IPS DF 6.9 (cell line): ENCODE results near the gene PITPNC1.

Experiments
- DNase-seq: peaks from one replicate; pipeline ENCODE4 v3.0.0-alpha.2; 2013; ENCODE audit warnings: low read depth, low spot score
- H3K27ac ChIP-seq: one replicate; pipeline ENCODE4 v1.5.1; 2013; ENCODE audit warnings: low read length, control low read depth
- H3K27me3 ChIP-seq: 2 replicates; pipeline ENCODE4 v1.6.1; 2013; ENCODE audit warnings: mild to moderate bottlenecking, low read length; ENCODE audit not compliant: control insufficient read depth, insufficient read depth
- H3K36me3 ChIP-seq: 2 replicates; pipeline ENCODE4 v1.6.1; 2013; ENCODE audit warnings: low read length; ENCODE audit not compliant: control insufficient read depth, insufficient read depth
- H3K4me1 ChIP-seq: 2 replicates; pipeline ENCODE4 v1.6.1; 2013; ENCODE audit warnings: low read length; ENCODE audit not compliant: control insufficient read depth, insufficient read depth
- H3K4me3 ChIP-seq: 2 replicates; pipeline ENCODE4 v1.5.1; 2013; ENCODE audit warnings: mild to moderate bottlenecking, low read length
- H3K9me3 ChIP-seq: 2 replicates; pipeline ENCODE4 v1.6.1; 2013; ENCODE audit warnings: low read length, inconsistent platforms; ENCODE audit not compliant: control insufficient read depth, insufficient read depth
- WGBS: extraction: QIAGEN DNeasy Blood & Tissue Kit; methylation state at CpG from one replicate; pipeline ENCODE4 v1.1.7; 2013; ENCODE audit warnings: mixed read lengths, missing lambda C conversion rate; ENCODE audit not compliant: insufficient read length, insufficient coverage; 5-methylcytosine and 5-hydroxymethylcytosine counted together

Gene PITPNC1

GRCh38 chr17:67562005-67562404 is 184.9 kb downstream of the PITPNC1 start:
- Histone ChIP-seq H3K27me3 (no peaks in the 10 kb centered on the region), H3K36me3 (no peaks in the 10 kb centered on the region), H3K4me3 (no peak overlapping the region; the same call in 1 of the 2 replicates), H3K27ac (no peak overlapping the region), H3K4me1 (no peaks in the 10 kb centered on the region), H3K9me3 (no peaks in the 10 kb centered on the region)
- no CpG with 5 or more reads among the region's 10 CpGs for WGBS
- DNase-seq: no peak

GRCh38 chr17:67563692-67564228 is 186.7 kb downstream of the PITPNC1 start:
- Histone ChIP-seq H3K36me3 (no peaks in the 10 kb centered on the region), H3K27me3 (no peaks in the 10 kb centered on the region), H3K4me3 (no peak overlapping the region), H3K27ac (no peak overlapping the region), H3K4me1 (no peaks in the 10 kb centered on the region), H3K9me3 (no peaks in the 10 kb centered on the region)
- DNase-seq: no peak

- no CpG with 5 or more reads among the region's 2 CpGs for WGBS
- H3K9me3 ChIP-seq: no peaks in the 10 kb centered on the region
- H3K4me3 ChIP-seq: no peak overlapping the region
- no peak for DNase-seq
- H3K27ac ChIP-seq: no peak overlapping the region
- H3K4me1 ChIP-seq: 0 out of 2 replicates have a peak, but pooled peaks cover 1% of the 10 kb centered on the region
- no peaks in the 10 kb centered on the region for H3K36me3 ChIP-seq
- no peaks in the 10 kb centered on the region for H3K27me3 ChIP-seq
Observed at GRCh38 chr17:67565068-67565467, 188.0 kb downstream of the PITPNC1 start.

GRCh38 chr17:67566656-67567055 is 189.6 kb downstream of the PITPNC1 start:
- Histone ChIP-seq H3K4me3 (no peak overlapping the region), H3K4me1 (0 out of 2 replicates have a peak, but pooled peaks cover 1% of the 10 kb centered on the region), H3K27ac (no peak overlapping the region), H3K9me3 (no peaks in the 10 kb centered on the region), H3K36me3 (no peaks in the 10 kb centered on the region), H3K27me3 (no peaks in the 10 kb centered on the region)
- no peak for DNase-seq
- WGBS: no CpG with 5 or more reads among the region's 3 CpGs

- WGBS: no CpG with 5 or more reads among the region's 5 CpGs
- DNase-seq: no peak
- no peaks in the 10 kb centered on the region for H3K9me3 ChIP-seq
- H3K27me3 ChIP-seq: no peaks in the 10 kb centered on the region
- no peak overlapping the region for H3K27ac ChIP-seq
- H3K4me3 ChIP-seq: no peak overlapping the region
- no peaks in the 10 kb centered on the region for H3K36me3 ChIP-seq
- 0 out of 2 replicates have a peak, but pooled peaks cover 1% of the 10 kb centered on the region for H3K4me1 ChIP-seq
Observed at GRCh38 chr17:67569015-67569451, 192.0 kb downstream of the PITPNC1 start.

GRCh38 chr17:67569873-67570272 is 192.8 kb downstream of the PITPNC1 start:
- no peak overlapping the region for H3K4me3 ChIP-seq
- WGBS: no CpG with 5 or more reads among the region's 6 CpGs
- no peak for DNase-seq
- no peaks in the 10 kb centered on the region for H3K9me3 ChIP-seq
- 0 out of 2 replicates have a peak, but pooled peaks cover 1% of the 10 kb centered on the region for H3K4me1 ChIP-seq
- H3K27me3 ChIP-seq: no peaks in the 10 kb centered on the region
- no peaks in the 10 kb centered on the region for H3K36me3 ChIP-seq
- H3K27ac ChIP-seq: no peak overlapping the region

GRCh38 chr17:67570797-67571196 is 193.7 kb downstream of the PITPNC1 start:
- no CpG with 5 or more reads among the region's 1 CpG for WGBS
- Histone ChIP-seq H3K9me3 (no peaks in the 10 kb centered on the region), H3K4me3 (no peak overlapping the region), H3K27ac (no peak overlapping the region), H3K27me3 (no peaks in the 10 kb centered on the region), H3K4me1 (0 out of 2 replicates have a peak, but pooled peaks cover 1% of the 10 kb centered on the region), H3K36me3 (no peaks in the 10 kb centered on the region)
- no peak for DNase-seq

- H3K27ac ChIP-seq: no peak overlapping the region
- no peaks in the 10 kb centered on the region for H3K27me3 ChIP-seq
- H3K36me3 ChIP-seq: no peaks in the 10 kb centered on the region
- no peak overlapping the region for H3K4me3 ChIP-seq
- no peak for DNase-seq
- no peaks in the 10 kb centered on the region for H3K9me3 ChIP-seq
- WGBS: no CpG with 5 or more reads among the region's 6 CpGs
- H3K4me1 ChIP-seq: 0 out of 2 replicates have a peak, but pooled peaks cover 1% of the 10 kb centered on the region
Observed at GRCh38 chr17:67571478-67571877, 194.4 kb downstream of the PITPNC1 start.

GRCh38 chr17:67573987-67574657 is 197.0 kb downstream of the PITPNC1 start:
- no CpG with 5 or more reads among the region's 4 CpGs for WGBS
- H3K4me3 ChIP-seq: no peak overlapping the region
- no peaks in the 10 kb centered on the region for H3K36me3 ChIP-seq
- 0 out of 2 replicates have a peak, but pooled peaks cover 1% of the 10 kb centered on the region for H3K4me1 ChIP-seq
- no peak overlapping the region for H3K27ac ChIP-seq
- no peaks in the 10 kb centered on the region for H3K27me3 ChIP-seq
- no peaks in the 10 kb centered on the region for H3K9me3 ChIP-seq
- no peak for DNase-seq

- H3K36me3 ChIP-seq: no peaks in the 10 kb centered on the region
- no peak overlapping the region for H3K27ac ChIP-seq
- DNase-seq: no peak
- H3K9me3 ChIP-seq: no peaks in the 10 kb centered on the region
- H3K4me3 ChIP-seq: no peak overlapping the region
- no CpG with 5 or more reads among the region's 13 CpGs for WGBS
- H3K4me1 ChIP-seq: no peaks in the 10 kb centered on the region
- H3K27me3 ChIP-seq: no peaks in the 10 kb centered on the region
Observed at GRCh38 chr17:67574658-67575293, 197.7 kb downstream of the PITPNC1 start.
